ENCODE measurements around the gene DIP2B.

- TF ChIP-seq ATF3 (CRISPR knock-in tag; conservative IDR thresholded peaks at IDR 0.05): no peak
- no peak for TF ChIP-seq EMX1 (CRISPR knock-in tag; IDR thresholded peaks at IDR 0.05)
- no peak for TF ChIP-seq NFYB (CRISPR knock-in tag; conservative IDR thresholded peaks at IDR 0.05; ENCODE audit: low read depth)
- no peak for TF ChIP-seq CTCF (IDR thresholded peaks at IDR 0.05)
- TF ChIP-seq SP1 (CRISPR knock-in tag; conservative IDR thresholded peaks at IDR 0.05): no peak
Observed at GRCh38 chr12:50765095-50765911, 260.5 kb downstream of the DIP2B start.
